BJ (cell line): ENCODE data around the gene KLHL10. TPM values are rescaled to one million over a fixed set of nuclear protein-coding genes. Genes with fewer than 3 reads are reported as not detected.

Experiments
- CTCF ChIA-PET: fragments of 350-600 bp; formaldehyde crosslinking; extraction: SDS; loops from one replicate; lab custom pipeline; 2021; ENCODE audit warnings: antibody characterized with exemption, inconsistent platforms; lab: Yijun Ruan, JAX
- POLR2A ChIA-PET: fragments of 300-600 bp; sonication (Branson Sonifier 250); formaldehyde crosslinking; extraction: SDS; loops from one replicate; lab custom pipeline; 2021; ENCODE audit warnings: antibody characterized with exemption; lab: Charles Lee
- DNase-seq: peaks from one replicate; pipeline ENCODE4 v3.0.0-alpha.2; 2011; ENCODE audit warnings: low read depth
- H3K27me3 ChIP-seq: 2 replicates; pipeline ENCODE4 v1.6.0; 2011; ENCODE audit warnings: low read length; ENCODE audit not compliant: control insufficient read depth, insufficient read depth
- H3K36me3 ChIP-seq: 2 replicates; pipeline ENCODE4 v1.5.1; 2011; ENCODE audit warnings: low read length; ENCODE audit not compliant: control insufficient read depth, insufficient read depth
- H3K4me3 ChIP-seq: 2 replicates; pipeline ENCODE4 v1.5.1; 2011; ENCODE audit warnings: low read depth, mild to moderate bottlenecking, control low read depth, low read length
- polyA plus RNA-seq: library from polyadenylated mRNA; depleted of rRNA; stranded (reverse); fragments of >200 nt; gene quantifications from 2 replicates; pipeline ENCODE4 v1.2.3, GENCODE V29; 2011
- TF ChIP-seq, protein P1 (sequence below): IDR thresholded peaks from 2 replicates; pipeline ENCODE4 v1.5.1; 2011; ENCODE audit warnings: low read depth, mild to moderate bottlenecking, control low read depth, inconsistent platforms, low read length, moderate library complexity; ENCODE audit not compliant: insufficient read depth

Gene KLHL10
- polyA plus RNA-seq, 1 experiment = 0.74 TPM

DNA sequence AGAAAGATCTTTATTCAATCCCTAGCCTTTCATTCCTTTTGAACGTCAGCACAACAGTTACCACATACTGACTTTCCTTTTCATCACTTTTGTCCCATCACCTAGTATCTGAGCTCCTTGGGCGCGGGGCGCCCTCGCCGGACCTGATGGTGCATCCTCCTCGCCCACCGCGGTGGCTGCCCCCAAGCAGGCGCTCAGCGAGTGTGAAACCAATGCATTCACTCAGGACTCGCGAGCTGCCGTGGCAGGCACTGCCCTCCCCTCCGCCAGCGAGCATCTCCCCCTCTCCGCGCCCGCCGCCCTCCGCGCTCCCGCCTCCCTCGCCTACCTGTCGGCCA is 26.8 kb downstream of the KLHL10 start:
- ChIA-PET POLR2A (interaction anchor here (0.6 kb wide), 1 partner anchor 267 kb away, joined by 4 read pairs; no protein-coding TSS in a partner anchor), CTCF (interaction anchor here (0.6 to 2.2 kb wide), 5 partner anchors 15 to 64 kb away, joined by 3 to 4 read pairs (median 3); no protein-coding TSS in a partner anchor)

DNA sequence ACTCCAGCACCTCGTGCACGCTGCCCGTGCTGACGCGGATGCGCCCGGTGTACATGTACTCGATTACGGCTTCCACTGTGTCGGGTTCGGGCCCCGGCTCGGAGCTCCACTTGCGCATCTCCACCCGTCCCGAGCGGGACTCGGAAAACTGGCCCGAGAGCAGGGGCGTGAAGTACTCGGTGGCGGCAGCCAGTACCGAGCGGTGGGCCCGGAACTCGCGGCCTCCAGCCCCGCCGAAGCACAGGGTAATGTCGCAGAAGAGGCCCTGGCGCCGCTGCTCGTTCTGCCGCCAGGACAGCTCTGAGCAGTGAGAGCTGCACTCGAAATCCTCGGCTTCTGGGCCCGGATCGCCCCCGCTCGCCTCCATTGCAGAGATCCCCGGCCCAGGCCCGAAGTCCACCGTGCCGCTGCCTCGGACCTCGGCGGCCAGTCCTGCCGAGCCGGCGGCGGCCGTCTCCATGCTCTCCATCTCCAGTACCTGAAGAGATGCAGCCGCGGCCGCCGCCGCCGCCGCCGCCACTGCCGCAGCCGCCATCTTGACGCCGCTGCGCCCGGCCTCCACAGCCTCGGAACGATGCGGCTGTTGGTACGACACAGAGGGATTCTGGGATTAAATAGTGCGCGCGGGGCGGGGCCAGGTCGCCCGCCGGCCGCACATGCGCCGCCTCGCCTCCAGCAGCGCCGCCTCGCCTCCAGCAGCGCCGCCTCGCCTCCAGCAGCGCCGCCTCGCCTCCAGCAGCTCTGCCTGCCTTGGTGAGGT is 27.4 kb downstream of the KLHL10 start, which contains the start of gene KLHL11:
KLHL11 (minus strand) TSS at position 588 of the 760 bp plus-strand sequence; CDS start at position 535, 53 bp downstream.
- TF ChIP-seq, protein P1, sequence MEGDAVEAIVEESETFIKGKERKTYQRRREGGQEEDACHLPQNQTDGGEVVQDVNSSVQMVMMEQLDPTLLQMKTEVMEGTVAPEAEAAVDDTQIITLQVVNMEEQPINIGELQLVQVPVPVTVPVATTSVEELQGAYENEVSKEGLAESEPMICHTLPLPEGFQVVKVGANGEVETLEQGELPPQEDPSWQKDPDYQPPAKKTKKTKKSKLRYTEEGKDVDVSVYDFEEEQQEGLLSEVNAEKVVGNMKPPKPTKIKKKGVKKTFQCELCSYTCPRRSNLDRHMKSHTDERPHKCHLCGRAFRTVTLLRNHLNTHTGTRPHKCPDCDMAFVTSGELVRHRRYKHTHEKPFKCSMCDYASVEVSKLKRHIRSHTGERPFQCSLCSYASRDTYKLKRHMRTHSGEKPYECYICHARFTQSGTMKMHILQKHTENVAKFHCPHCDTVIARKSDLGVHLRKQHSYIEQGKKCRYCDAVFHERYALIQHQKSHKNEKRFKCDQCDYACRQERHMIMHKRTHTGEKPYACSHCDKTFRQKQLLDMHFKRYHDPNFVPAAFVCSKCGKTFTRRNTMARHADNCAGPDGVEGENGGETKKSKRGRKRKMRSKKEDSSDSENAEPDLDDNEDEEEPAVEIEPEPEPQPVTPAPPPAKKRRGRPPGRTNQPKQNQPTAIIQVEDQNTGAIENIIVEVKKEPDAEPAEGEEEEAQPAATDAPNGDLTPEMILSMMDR = no peak
- peak; percentile 37 for DNase-seq
- Histone ChIP-seq H3K27me3 (no peaks in the 10 kb centered on the region), H3K4me3 (peak within 1 kb of the TSS; percentile 97), H3K36me3 (peaks cover 8% of the 10 kb centered on the region)
- POLR2A ChIA-PET = interaction anchor here (0.6 to 0.7 kb wide), 4 partner anchors 30 to 266 kb away, joined by 3 to 6 read pairs (median 4); no protein-coding TSS in a partner anchor
- CTCF ChIA-PET = interaction anchor here (0.6 to 2.2 kb wide), 8 partner anchors 14 to 236 kb away, joined by 3 to 4 read pairs (median 3); partner anchors contain the start of gene P3H4

More for the DNA sequence above, 26.8 kb downstream of the KLHL10 start:
- H3K36me3 ChIP-seq = peaks cover 7% of the 10 kb centered on the region; the same call in 1 of the 2 replicates
- TF ChIP-seq, protein P1 = no peak
- H3K4me3 ChIP-seq = peak overlapping the region; percentile 97
- no peaks in the 10 kb centered on the region for H3K27me3 ChIP-seq
- no peak for DNase-seq

GRCh38 chr17:41865596-41865893 is 27.9 kb downstream of the KLHL10 start:
- ChIA-PET CTCF (interaction anchor here (0.8 to 2.2 kb wide), 5 partner anchors 13 to 236 kb away, joined by 3 to 4 read pairs (median 3); partner anchors contain the start of gene P3H4), POLR2A (interaction anchor here (0.6 to 0.7 kb wide), 3 partner anchors 30 to 127 kb away, joined by 3 to 6 read pairs (median 5); no protein-coding TSS in a partner anchor)
- TF ChIP-seq, protein P1 = no peak
- Histone ChIP-seq H3K27me3 (no peaks in the 10 kb centered on the region), H3K36me3 (peaks cover 14% of the 10 kb centered on the region), H3K4me3 (peak overlapping the region; percentile 28)
- no peak for DNase-seq

GRCh38 chr17:41868568-41868967 is 30.9 kb downstream of the KLHL10 start:
- H3K27me3 ChIP-seq = no peaks in the 10 kb centered on the region
- DNase-seq = no peak
- H3K4me3 ChIP-seq = no peak overlapping the region
- ChIA-PET CTCF (no interaction called here), POLR2A (no interaction called here)
- H3K36me3 ChIP-seq = peaks cover 23% of the 10 kb centered on the region
- TF ChIP-seq, protein P1 = no peak

DNA sequence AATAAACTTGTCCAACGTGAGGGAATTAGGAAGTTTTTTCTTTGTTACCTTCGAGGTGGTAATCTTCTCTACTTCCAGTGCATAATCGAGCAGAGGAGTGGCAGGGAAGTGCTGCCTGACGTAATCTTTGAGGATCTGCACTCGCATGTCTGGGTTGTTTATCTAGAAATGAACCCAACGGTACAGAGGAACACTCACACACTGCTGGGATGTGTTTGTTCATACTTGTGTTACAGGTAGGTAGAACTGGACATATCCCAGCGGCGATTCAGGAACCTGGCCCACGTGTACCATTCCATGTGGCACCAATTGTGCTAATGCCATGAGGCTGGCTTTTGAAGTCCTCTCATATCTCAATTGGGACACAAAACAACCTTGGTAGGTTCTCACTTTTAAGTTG is 31.8 kb downstream of the KLHL10 start:
- CTCF ChIA-PET = interaction anchor here (0.6 kb wide), 1 partner anchor 353 kb away, joined by 3 read pairs; no protein-coding TSS in a partner anchor
- POLR2A ChIA-PET = no interaction called here
- Histone ChIP-seq H3K36me3 (peaks cover 23% of the 10 kb centered on the region), H3K27me3 (no peaks in the 10 kb centered on the region), H3K4me3 (no peak overlapping the region)
- TF ChIP-seq, protein P1 = no peak
- DNase-seq = no peak
